ENCODE results near the gene SPATC1L. TPM values are rescaled to one million over a fixed set of nuclear protein-coding genes. Genes with fewer than 3 reads are reported as not detected.

The SPATC1L gene
- total RNA-seq, 2 donors from 2014 or later = 29.5 to 31.9 TPM

GRCh38 chr21:46228345-46229051 lies 44.2 kb upstream of the SPATC1L start, which contains the start of gene LSS:
Gene LSS (minus strand): TSS chr21:46228774. CDS start chr21:46228745, 29 bp downstream.
- H3K9ac ChIP-seq (ENCODE audit: extremely low read depth, low read length, poor library complexity, severe bottlenecking) = peak within 1 kb of the TSS; percentile 51
- peak within 1 kb of the TSS; percentile 82 for H3K27ac ChIP-seq (ENCODE audit: low read depth, low read length)
- no peaks in the 10 kb centered on the region for H3K27me3 ChIP-seq (ENCODE audit: control insufficient read depth, insufficient read depth, low read length, poor library complexity, severe bottlenecking)
- Mint-ChIP-seq H3K27ac (peak within 1 kb of the TSS; percentile 95), H3K27me3 (ENCODE audit: insufficient read depth) (peaks cover 11% of the 10 kb centered on the region), H3K36me3 (ENCODE audit: low read depth) (peaks cover 72% of the 10 kb centered on the region), H3K4me1 (peaks cover 13% of the 10 kb centered on the region), H3K4me3 (peak within 1 kb of the TSS; percentile 75), H3K9me3 (peaks cover 37% of the 10 kb centered on the region)
- H3K9me3 ChIP-seq (ENCODE audit: control insufficient read depth, low read length) = peaks cover 40% of the 10 kb centered on the region
- peak; percentile 100 for DNase-seq
- peaks cover 4% of the 10 kb centered on the region for H3K4me1 ChIP-seq (ENCODE audit: control insufficient read depth, insufficient read depth, low read length)
- H3K4me3 ChIP-seq (ENCODE audit: low read length) = peak within 1 kb of the TSS; percentile 86
- H3K36me3 ChIP-seq (ENCODE audit: control insufficient read depth, insufficient read depth, low read length) = peaks cover 43% of the 10 kb centered on the region
- no peak for TF ChIP-seq CTCF (conservative IDR thresholded peaks at IDR 0.05)
- WGBS, 2 experiments (ENCODE audit: insufficient coverage in 1 of 2, insufficient read length in 1 of 2) = 0 to 1% methylated on average over 17 to 69 of the region's 77 CpGs

- WGBS, 2 experiments (ENCODE audit: insufficient coverage in 1 of 2, insufficient read length in 1 of 2) = 5 to 7% methylated on average over 13 to 20 of the region's 20 CpGs
- Histone ChIP-seq H3K27ac (ENCODE audit: low read depth, low read length) (peak overlapping the region; percentile 82), H3K4me3 (ENCODE audit: low read length) (peak overlapping the region; percentile 86), H3K9ac (ENCODE audit: extremely low read depth, low read length, poor library complexity, severe bottlenecking) (peak overlapping the region; percentile 51), H3K27me3 (ENCODE audit: control insufficient read depth, insufficient read depth, low read length, poor library complexity, severe bottlenecking) (no peaks in the 10 kb centered on the region), H3K4me1 (ENCODE audit: control insufficient read depth, insufficient read depth, low read length) (peaks cover 4% of the 10 kb centered on the region), H3K9me3 (ENCODE audit: control insufficient read depth, low read length) (peaks cover 40% of the 10 kb centered on the region), H3K36me3 (ENCODE audit: control insufficient read depth, insufficient read depth, low read length) (peaks cover 37% of the 10 kb centered on the region)
- Mint-ChIP-seq H3K9me3 (peaks cover 37% of the 10 kb centered on the region), H3K4me1 (peaks cover 13% of the 10 kb centered on the region), H3K4me3 (peak overlapping the region; percentile 75), H3K27me3 (ENCODE audit: insufficient read depth) (peaks cover 11% of the 10 kb centered on the region), H3K27ac (no peak overlapping the region), H3K36me3 (ENCODE audit: low read depth) (peaks cover 66% of the 10 kb centered on the region)
- TF ChIP-seq CTCF (conservative IDR thresholded peaks at IDR 0.05) = no peak
- peak; percentile 60 for DNase-seq
These were observed 43.6 kb upstream of the SPATC1L start for GRCh38 chr21:46227811-46228344.

DNA sequence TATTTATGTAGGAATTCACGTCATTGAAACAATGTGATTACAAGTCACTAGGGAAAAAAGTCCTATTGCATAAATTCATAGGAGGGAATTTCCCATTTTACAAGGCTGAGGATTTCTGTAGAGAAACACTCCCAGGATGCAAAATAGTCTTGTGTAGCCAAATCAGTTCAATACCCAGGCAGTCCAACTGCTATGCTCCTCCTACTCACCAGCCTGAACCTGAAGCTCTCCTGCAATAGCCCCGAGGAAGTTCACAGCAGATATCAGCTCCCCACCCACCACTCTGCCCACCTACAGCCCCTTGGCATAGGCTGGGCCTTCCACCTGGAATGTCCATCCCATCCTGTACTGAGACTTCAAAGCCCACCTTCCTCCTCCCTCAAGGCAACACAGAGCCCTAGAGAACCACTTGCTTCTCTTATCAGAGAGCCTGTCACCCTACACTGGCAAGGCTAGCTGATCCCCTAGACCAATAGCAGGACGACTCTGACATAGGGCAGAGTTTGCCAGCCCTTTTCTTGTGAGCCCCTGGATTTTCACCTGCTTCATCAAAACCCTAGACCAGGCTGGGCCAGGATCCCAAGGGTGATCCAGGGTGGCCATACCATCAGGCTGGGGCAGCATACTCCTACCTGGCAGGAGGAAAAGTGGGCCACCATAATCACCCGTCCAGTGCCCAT lies 42.8 kb upstream of the SPATC1L start:
- H3K36me3 Mint-ChIP-seq (ENCODE audit: low read depth) = peaks cover 65% of the 10 kb centered on the region
- DNase-seq = peak; percentile 67
- peaks cover 13% of the 10 kb centered on the region for H3K4me1 Mint-ChIP-seq

More for the DNA sequence above, 42.8 kb upstream of the SPATC1L start:
- 86 to 91% methylated on average over 2 to 4 of the region's 4 CpGs for WGBS, 2 experiments (ENCODE audit: insufficient coverage in 1 of 2, insufficient read length in 1 of 2)
- Histone ChIP-seq H3K27me3 (ENCODE audit: control insufficient read depth, insufficient read depth, low read length, poor library complexity, severe bottlenecking) (no peaks in the 10 kb centered on the region), H3K36me3 (ENCODE audit: control insufficient read depth, insufficient read depth, low read length) (peaks cover 28% of the 10 kb centered on the region), H3K4me3 (ENCODE audit: low read length) (peak overlapping the region; percentile 86), H3K27ac (ENCODE audit: low read depth, low read length) (no peak overlapping the region), H3K9ac (ENCODE audit: extremely low read depth, low read length, poor library complexity, severe bottlenecking) (peak overlapping the region; percentile 51), H3K9me3 (ENCODE audit: control insufficient read depth, low read length) (peaks cover 33% of the 10 kb centered on the region), H3K4me1 (ENCODE audit: control insufficient read depth, insufficient read depth, low read length) (peaks cover 4% of the 10 kb centered on the region)
- Mint-ChIP-seq H3K27me3 (ENCODE audit: insufficient read depth) (peaks cover 11% of the 10 kb centered on the region), H3K27ac (no peak overlapping the region), H3K9me3 (peaks cover 37% of the 10 kb centered on the region), H3K4me3 (peak overlapping the region; percentile 75)
- no peak for TF ChIP-seq CTCF (conservative IDR thresholded peaks at IDR 0.05)
